ENCODE data around the gene PDZRN3.

DNA sequence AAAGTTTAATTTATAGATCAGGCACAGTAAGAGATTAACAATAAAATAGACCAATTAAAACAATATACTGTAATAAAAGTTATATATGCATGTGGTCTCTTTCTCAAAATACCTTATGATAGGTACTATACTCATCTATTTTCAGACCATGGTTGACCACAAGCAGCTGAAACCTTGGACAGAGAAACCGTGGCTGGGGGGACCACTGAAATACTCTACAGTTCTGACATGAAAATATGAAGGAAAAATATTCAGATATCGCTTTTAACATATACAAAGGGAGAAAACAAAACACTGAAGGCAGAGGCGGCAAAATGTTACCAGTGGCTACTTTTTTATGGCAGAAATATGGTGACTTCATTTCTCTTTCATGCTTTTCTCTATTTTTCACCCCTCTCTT is 114.0 kb downstream of the PDZRN3 start:
- TF ChIP-seq, protein P1, sequence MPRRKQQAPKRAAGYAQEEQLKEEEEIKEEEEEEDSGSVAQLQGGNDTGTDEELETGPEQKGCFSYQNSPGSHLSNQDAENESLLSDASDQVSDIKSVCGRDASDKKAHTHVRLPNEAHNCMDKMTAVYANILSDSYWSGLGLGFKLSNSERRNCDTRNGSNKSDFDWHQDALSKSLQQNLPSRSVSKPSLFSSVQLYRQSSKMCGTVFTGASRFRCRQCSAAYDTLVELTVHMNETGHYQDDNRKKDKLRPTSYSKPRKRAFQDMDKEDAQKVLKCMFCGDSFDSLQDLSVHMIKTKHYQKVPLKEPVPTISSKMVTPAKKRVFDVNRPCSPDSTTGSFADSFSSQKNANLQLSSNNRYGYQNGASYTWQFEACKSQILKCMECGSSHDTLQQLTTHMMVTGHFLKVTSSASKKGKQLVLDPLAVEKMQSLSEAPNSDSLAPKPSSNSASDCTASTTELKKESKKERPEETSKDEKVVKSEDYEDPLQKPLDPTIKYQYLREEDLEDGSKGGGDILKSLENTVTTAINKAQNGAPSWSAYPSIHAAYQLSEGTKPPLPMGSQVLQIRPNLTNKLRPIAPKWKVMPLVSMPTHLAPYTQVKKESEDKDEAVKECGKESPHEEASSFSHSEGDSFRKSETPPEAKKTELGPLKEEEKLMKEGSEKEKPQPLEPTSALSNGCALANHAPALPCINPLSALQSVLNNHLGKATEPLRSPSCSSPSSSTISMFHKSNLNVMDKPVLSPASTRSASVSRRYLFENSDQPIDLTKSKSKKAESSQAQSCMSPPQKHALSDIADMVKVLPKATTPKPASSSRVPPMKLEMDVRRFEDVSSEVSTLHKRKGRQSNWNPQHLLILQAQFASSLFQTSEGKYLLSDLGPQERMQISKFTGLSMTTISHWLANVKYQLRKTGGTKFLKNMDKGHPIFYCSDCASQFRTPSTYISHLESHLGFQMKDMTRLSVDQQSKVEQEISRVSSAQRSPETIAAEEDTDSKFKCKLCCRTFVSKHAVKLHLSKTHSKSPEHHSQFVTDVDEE (CRISPR knock-in tag; IDR thresholded peaks at IDR 0.05): no peak
- no peak for TF ChIP-seq ZNF8 (CRISPR knock-in tag; IDR thresholded peaks at IDR 0.05)
- no peak for TF ChIP-seq TCF4 (CRISPR knock-in tag; IDR thresholded peaks at IDR 0.05; ENCODE audit: borderline replicate concordance)
- TF ChIP-seq, protein P2, sequence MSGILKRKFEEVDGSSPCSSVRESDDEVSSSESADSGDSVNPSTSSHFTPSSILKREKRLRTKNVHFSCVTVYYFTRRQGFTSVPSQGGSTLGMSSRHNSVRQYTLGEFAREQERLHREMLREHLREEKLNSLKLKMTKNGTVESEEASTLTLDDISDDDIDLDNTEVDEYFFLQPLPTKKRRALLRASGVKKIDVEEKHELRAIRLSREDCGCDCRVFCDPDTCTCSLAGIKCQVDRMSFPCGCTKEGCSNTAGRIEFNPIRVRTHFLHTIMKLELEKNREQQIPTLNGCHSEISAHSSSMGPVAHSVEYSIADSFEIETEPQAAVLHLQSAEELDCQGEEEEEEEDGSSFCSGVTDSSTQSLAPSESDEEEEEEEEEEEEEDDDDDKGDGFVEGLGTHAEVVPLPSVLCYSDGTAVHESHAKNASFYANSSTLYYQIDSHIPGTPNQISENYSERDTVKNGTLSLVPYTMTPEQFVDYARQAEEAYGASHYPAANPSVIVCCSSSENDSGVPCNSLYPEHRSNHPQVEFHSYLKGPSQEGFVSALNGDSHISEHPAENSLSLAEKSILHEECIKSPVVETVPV (CRISPR knock-in tag; IDR thresholded peaks at IDR 0.05): no peak
- TF ChIP-seq TOX (CRISPR knock-in tag; IDR thresholded peaks at IDR 0.05; ENCODE audit: borderline replicate concordance): no peak
- no peak for TF ChIP-seq BACH2 (CRISPR knock-in tag; IDR thresholded peaks at IDR 0.05; ENCODE audit: borderline replicate concordance)
- TF ChIP-seq, protein P3, sequence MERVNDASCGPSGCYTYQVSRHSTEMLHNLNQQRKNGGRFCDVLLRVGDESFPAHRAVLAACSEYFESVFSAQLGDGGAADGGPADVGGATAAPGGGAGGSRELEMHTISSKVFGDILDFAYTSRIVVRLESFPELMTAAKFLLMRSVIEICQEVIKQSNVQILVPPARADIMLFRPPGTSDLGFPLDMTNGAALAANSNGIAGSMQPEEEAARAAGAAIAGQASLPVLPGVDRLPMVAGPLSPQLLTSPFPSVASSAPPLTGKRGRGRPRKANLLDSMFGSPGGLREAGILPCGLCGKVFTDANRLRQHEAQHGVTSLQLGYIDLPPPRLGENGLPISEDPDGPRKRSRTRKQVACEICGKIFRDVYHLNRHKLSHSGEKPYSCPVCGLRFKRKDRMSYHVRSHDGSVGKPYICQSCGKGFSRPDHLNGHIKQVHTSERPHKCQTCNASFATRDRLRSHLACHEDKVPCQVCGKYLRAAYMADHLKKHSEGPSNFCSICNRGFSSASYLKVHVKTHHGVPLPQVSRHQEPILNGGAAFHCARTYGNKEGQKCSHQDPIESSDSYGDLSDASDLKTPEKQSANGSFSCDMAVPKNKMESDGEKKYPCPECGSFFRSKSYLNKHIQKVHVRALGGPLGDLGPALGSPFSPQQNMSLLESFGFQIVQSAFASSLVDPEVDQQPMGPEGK (CRISPR knock-in tag; IDR thresholded peaks at IDR 0.05; ENCODE audit: borderline replicate concordance): no peak
- TF ChIP-seq, protein P4, sequence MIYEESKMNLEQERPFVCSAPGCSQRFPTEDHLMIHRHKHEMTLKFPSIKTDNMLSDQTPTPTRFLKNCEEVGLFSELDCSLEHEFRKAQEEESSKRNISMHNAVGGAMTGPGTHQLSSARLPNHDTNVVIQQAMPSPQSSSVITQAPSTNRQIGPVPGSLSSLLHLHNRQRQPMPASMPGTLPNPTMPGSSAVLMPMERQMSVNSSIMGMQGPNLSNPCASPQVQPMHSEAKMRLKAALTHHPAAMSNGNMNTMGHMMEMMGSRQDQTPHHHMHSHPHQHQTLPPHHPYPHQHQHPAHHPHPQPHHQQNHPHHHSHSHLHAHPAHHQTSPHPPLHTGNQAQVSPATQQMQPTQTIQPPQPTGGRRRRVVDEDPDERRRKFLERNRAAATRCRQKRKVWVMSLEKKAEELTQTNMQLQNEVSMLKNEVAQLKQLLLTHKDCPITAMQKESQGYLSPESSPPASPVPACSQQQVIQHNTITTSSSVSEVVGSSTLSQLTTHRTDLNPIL (CRISPR knock-in tag; IDR thresholded peaks at IDR 0.05; ENCODE audit: low read depth): no peak
- TF ChIP-seq PPARA (CRISPR knock-in tag; IDR thresholded peaks at IDR 0.05; ENCODE audit: borderline replicate concordance): no peak
- no peak for TF ChIP-seq GLIS3 (CRISPR knock-in tag; IDR thresholded peaks at IDR 0.05)
